Suppressor macrophage treated with lipopolysaccharide for 1 hour (primary cell): ENCODE data around the gene LY86.
A peak's percentile ranks its signal among the peaks of the same experiment; 100 is the strongest.
"Not testable (repeated sequence)": the region's sequence is repeated elsewhere in the genome, so short reads cannot be mapped to it uniquely, and the experiment has no call there.

Source experiments
- DNase-seq, 3 donors: peaks; one replicate each; pipeline ENCODE4 v3.0.0-alpha.2; 2020 to 2022

The LY86 gene

GRCh38 chr6:6654599-6655575 lies 66.4 kb downstream of the LY86 start:
- peak in 2 of 3 donors; percentile 53 to 69 for DNase-seq

- no peak for DNase-seq
These were observed 67.3 kb downstream of the LY86 start for GRCh38 chr6:6655805-6656251.

GRCh38 chr6:6656287-6656686 lies 67.8 kb downstream of the LY86 start:
- no peak for DNase-seq

- no peak for DNase-seq
These were observed 68.7 kb downstream of the LY86 start for GRCh38 chr6:6657085-6657819.

GRCh38 chr6:6657820-6658217 lies 69.3 kb downstream of the LY86 start:
- DNase-seq = no peak

- peak; percentile 83 to 91 (median 89) for DNase-seq
These were observed 71.2 kb downstream of the LY86 start for GRCh38 chr6:6659600-6660327.

GRCh38 chr6:6660339-6661045 lies 72.0 kb downstream of the LY86 start:
- no peak for DNase-seq

- DNase-seq = no peak
These were observed 72.7 kb downstream of the LY86 start for GRCh38 chr6:6661191-6661590.

- DNase-seq = peak; percentile 85 to 89 (median 88)
These were observed 73.2 kb downstream of the LY86 start for GRCh38 chr6:6661684-6662083.

- no peak for DNase-seq
These were observed 75.1 kb downstream of the LY86 start for GRCh38 chr6:6663421-6664135.

GRCh38 chr6:6665555-6666243 lies 77.2 kb downstream of the LY86 start:
- DNase-seq = no peak

GRCh38 chr6:6670150-6670549 lies 81.6 kb downstream of the LY86 start:
- not testable (repeated sequence) for DNase-seq

GRCh38 chr6:6674872-6675271 lies 86.4 kb downstream of the LY86 start:
- DNase-seq = no peak

GRCh38 chr6:6676910-6677441 lies 88.5 kb downstream of the LY86 start:
- peak; percentile 83 to 89 (median 86) for DNase-seq

GRCh38 chr6:6678185-6678671 lies 89.7 kb downstream of the LY86 start:
- DNase-seq = peak; percentile 42 to 58 (median 53)

- no peak for DNase-seq
These were observed 90.3 kb downstream of the LY86 start for GRCh38 chr6:6678811-6679210.

- no peak for DNase-seq
These were observed 91.1 kb downstream of the LY86 start for GRCh38 chr6:6679633-6680032.

- peak in 1 of 3 donors; percentile 42 for DNase-seq
These were observed 92.0 kb downstream of the LY86 start for GRCh38 chr6:6680526-6680925.

GRCh38 chr6:6681075-6681849 lies 92.7 kb downstream of the LY86 start:
- DNase-seq = no peak

- no peak for DNase-seq
These were observed 93.7 kb downstream of the LY86 start for GRCh38 chr6:6682225-6682624.
